Measurements from ENCODE around the gene NEMF.

GRCh38 chr14:49880267-49881064 lies 27.9 kb upstream of the NEMF start:
- TF ChIP-seq POLR2A (IDR thresholded peaks at IDR 0.05) (no peak), CTCF (IDR thresholded peaks at IDR 0.05) (no peak)

All from right lobe of liver (tissue), 4 donors.